Naive thymus-derived CD4-positive, alpha-beta T cell (primary cell): ENCODE measurements around the gene GOLGA8A. TPM values are rescaled to one million over a fixed set of nuclear protein-coding genes. Genes with fewer than 3 reads are reported as not detected.

Source experiments
- ATAC-seq: fragments of 150-1000 bp; cut with Tn5 transposase; 2 replicates; pipeline ENCODE4 v1.10.0; 2021; ENCODE audit warnings: mild to moderate bottlenecking, moderate library complexity
- CTCF ChIA-PET: fragments of 350-600 bp; sonication (Branson Sonifier 250); formaldehyde crosslinking; loops from one replicate; lab custom pipeline; 2021; ENCODE audit warnings: antibody characterized with exemption; lab: Charles Lee
- POLR2A ChIA-PET: fragments of 350-600 bp; sonication (Branson Sonifier 250); formaldehyde crosslinking; loops from one replicate; lab custom pipeline; 2021; ENCODE audit warnings: antibody characterized with exemption, inconsistent platforms; lab: Charles Lee
- DNase-seq, 9 donors: peaks; one replicate each; pipeline versions ENCODE4 v3.0.0 to v3.0.0-alpha.2; 2020 to 2022; ENCODE audit warnings: mixed read lengths in 1 of 9
- H3K27ac ChIP-seq: one replicate; pipeline ENCODE4 v1.7.0; 2013; ENCODE audit warnings: mild to moderate bottlenecking, low read depth, low read length, moderate library complexity
- H3K27me3 ChIP-seq, 2 donors: one replicate each; pipeline ENCODE4 v1.7.0; 2013; ENCODE audit warnings: low read length in 2 of 2, mild to moderate bottlenecking in 2 of 2, moderate library complexity in 2 of 2; ENCODE audit not compliant: control insufficient read depth in 2 of 2, insufficient read depth in 2 of 2
- H3K36me3 ChIP-seq, 3 experiments: 1 replicate in 2 of 3; 2 replicates in 1 of 3; pipeline ENCODE4 v1.7.0; 2013; ENCODE audit warnings: low read length in 3 of 3, mild to moderate bottlenecking in 3 of 3, moderate library complexity in 1 of 3; ENCODE audit not compliant: insufficient read depth in 3 of 3, control insufficient read depth in 2 of 3
- H3K4me1 ChIP-seq, 2 donors: one replicate each; pipeline ENCODE4 v1.7.0; 2013; ENCODE audit warnings: low read length in 2 of 2, mild to moderate bottlenecking in 2 of 2, moderate library complexity in 1 of 2; ENCODE audit not compliant: control insufficient read depth in 2 of 2, insufficient read depth in 2 of 2
- H3K4me3 ChIP-seq: 2 replicates; pipeline ENCODE4 v1.7.0; 2013; ENCODE audit warnings: mild to moderate bottlenecking, low read length
- H3K9me3 ChIP-seq, 3 experiments: 1 replicate in 2 of 3; 2 replicates in 1 of 3; pipeline ENCODE4 v1.7.0; 2013; ENCODE audit warnings: low read length in 3 of 3; ENCODE audit not compliant: control insufficient read depth in 2 of 3
- H3K27ac Mint-ChIP-seq, 9 donors: one replicate each; pipeline ENCODE4 v1.8.0; 2020 to 2022; ENCODE audit warnings: mixed read lengths in 9 of 9, mild to moderate bottlenecking in 8 of 9, moderate library complexity in 5 of 9, inconsistent platforms in 2 of 9
- H3K27me3 Mint-ChIP-seq, 5 donors: one replicate each; pipeline ENCODE4 v1.8.0; 2021 to 2022; ENCODE audit warnings: mixed read lengths in 5 of 5, mild to moderate bottlenecking in 1 of 5
- H3K36me3 Mint-ChIP-seq, 5 donors: one replicate each; pipeline ENCODE4 v1.8.0; 2020 to 2022; ENCODE audit warnings: mixed read lengths in 5 of 5, mild to moderate bottlenecking in 3 of 5, inconsistent platforms in 1 of 5
- H3K4me1 Mint-ChIP-seq, 7 donors: one replicate each; pipeline ENCODE4 v1.8.0; 2020 to 2022; ENCODE audit warnings: mixed read lengths in 7 of 7, mild to moderate bottlenecking in 3 of 7, inconsistent platforms in 1 of 7
- H3K4me3 Mint-ChIP-seq, 10 donors: one replicate each; pipeline ENCODE4 v1.8.0; 2020 to 2022; ENCODE audit warnings: mild to moderate bottlenecking in 10 of 10, mixed read lengths in 10 of 10, moderate library complexity in 6 of 10, inconsistent platforms in 2 of 10
- H3K9me3 Mint-ChIP-seq, 11 donors: one replicate each; pipeline ENCODE4 v1.8.0; 2020 to 2022; ENCODE audit warnings: mixed read lengths in 11 of 11, mild to moderate bottlenecking in 4 of 11, inconsistent platforms in 1 of 11, moderate library complexity in 1 of 11
- intact Hi-C, 2 donors: fragments of 100-400 bp; cut with micrococcal nuclease; formaldehyde crosslinking; loops; one replicate each; pipeline ENCODE4 v1.15.1; 2023
- polyA plus RNA-seq, 2 donors: library from polyadenylated mRNA; unstranded; fragments of 300-500 nt; fragmentation: Illumina TruSeq; gene quantifications; one replicate each; pipeline ENCODE4 v1.2.3, GENCODE V29; 2021
- total RNA-seq, 6 experiments: library from RNA in 5 of 6; stranded (reverse) in 5 of 6; gene quantifications; 1 replicate in 5 of 6; 2 replicates in 1 of 6; pipeline ENCODE4 v1.2.3 and lab custom pipeline; 2021 to 2026

GOLGA8A gene, protein sequence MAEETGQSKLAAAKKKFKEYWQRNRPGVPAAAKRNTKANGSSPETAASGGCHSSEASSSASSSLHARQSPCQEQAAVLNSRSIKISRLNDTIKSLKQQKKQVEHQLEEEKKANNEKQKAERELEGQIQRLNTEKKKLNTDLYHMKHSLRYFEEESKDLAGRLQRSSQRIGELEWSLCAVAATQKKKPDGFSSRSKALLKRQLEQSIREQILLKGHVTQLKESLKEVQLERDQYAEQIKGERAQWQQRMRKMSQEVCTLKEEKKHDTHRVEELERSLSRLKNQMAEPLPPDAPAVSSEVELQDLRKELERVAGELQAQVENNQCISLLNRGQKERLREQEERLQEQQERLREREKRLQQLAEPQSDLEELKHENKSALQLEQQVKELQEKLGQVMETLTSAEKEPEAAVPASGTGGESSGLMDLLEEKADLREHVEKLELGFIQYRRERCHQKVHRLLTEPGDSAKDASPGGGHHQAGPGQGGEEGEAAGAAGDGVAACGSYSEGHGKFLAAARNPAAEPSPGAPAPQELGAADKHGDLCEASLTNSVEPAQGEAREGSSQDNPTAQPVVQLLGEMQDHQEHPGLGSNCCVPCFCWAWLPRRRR
- total RNA-seq (100 to 1,000 TPM; 147 to 361 (median 158) TPM), polyA plus RNA-seq (1 to 10 TPM; 3.0 to 4.3 TPM), total RNA-seq (lab: John Stamatoyannopoulos, UW) (178 reads per million, percentile 92 among the genes with 10 or more reads in this experiment)

DNA sequence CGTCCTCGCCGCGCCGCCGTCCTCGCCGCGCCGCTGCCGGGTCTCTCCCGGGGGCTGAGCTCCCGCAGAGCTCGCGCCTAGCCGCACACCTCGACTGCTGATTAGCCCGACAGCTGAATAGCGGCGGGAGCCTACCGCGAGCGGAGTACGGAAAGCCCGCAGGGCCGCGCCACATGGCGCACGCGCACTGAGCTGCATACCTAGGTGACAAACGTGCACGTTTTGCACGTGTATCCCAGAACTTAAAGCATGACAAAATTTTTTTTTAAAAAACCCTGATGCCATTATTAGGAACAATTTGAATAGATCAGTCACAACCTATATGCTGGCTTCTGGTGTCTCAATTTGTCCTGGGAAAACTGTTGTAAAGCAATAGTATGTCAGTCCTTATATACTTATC lies at the start of gene GOLGA8A:
Gene GOLGA8A (minus strand): TSS at position 122 of the 400 bp plus-strand sequence. CDS start 48,117 bp downstream, outside the sequence.
- DNase-seq (peak in 8 of 9 donors; percentile 62 to 88 (median 82)), ATAC-seq (peak; percentile 88)
- Mint-ChIP-seq H3K27ac (peak within 1 kb of the TSS in 8 of 9 donors; percentile 78 to 96 (median 94)), H3K4me3 (peak within 1 kb of the TSS in 9 of 10 donors; percentile 81 to 98 (median 95)), H3K4me1 (peaks cover 3 to 32% (median 21%) of the 10 kb centered on the region in 7 donors), H3K27me3 (peaks cover 0 to 16% (median under 1%) of the 10 kb centered on the region in 5 donors), H3K9me3 (no peaks in the 10 kb centered on the region), H3K36me3 (peaks cover 0 to 13% (median 5%) of the 10 kb centered on the region in 5 donors)
- ChIA-PET CTCF (interaction anchor here (0.5 kb wide), 1 partner anchor 149 kb away, joined by 4 read pairs; no protein-coding TSS in a partner anchor), POLR2A (no interaction called here)
- no peaks in the 10 kb centered on the region for H3K9me3 ChIP-seq
- H3K4me1 ChIP-seq: peaks cover 6 to 12% of the 10 kb centered on the region in 2 donors
- intact Hi-C loops: loop anchor here (1.0 to 10.0 kb wide), 6 partner anchors 70 to 551 kb away; partner anchors contain the start of genes NOP10 (in 2 of the 2), NUTM1 (in 2 of the 2), EMC4 (in 1 of the 2) and LPCAT4 (in 1 of the 2)
- peak within 1 kb of the TSS; percentile 51 for H3K4me3 ChIP-seq
- peak within 1 kb of the TSS; percentile 60 for H3K27ac ChIP-seq
- no peaks in the 10 kb centered on the region for H3K27me3 ChIP-seq
- no peaks in the 10 kb centered on the region for H3K36me3 ChIP-seq

DNA sequence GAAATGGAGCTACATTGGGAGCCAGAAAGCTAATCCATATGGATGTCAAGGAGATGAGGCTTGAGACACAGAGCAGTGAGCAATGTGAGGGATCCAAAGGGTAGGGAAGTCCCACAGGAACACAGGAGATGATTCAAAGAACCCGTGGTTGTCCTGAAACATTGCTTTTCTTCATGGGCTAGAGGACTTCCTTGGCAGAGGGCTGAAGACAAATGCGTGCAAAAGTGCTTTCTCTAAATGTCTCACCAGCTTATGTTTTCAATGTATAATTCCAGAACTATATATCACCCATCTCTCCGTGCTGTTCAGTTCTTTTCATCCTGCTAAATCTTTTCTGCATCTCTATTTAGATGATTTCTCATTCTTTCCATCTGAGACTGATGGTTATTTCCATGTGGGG lies 46.0 kb upstream of the GOLGA8A start:
- peaks cover 61 to 70% (median 66%) of the 10 kb centered on the region in 5 donors for H3K27me3 Mint-ChIP-seq
- Histone ChIP-seq H3K4me3 (no peak overlapping the region), H3K27me3 (no peaks in the 10 kb centered on the region), H3K4me1 (no peaks in the 10 kb centered on the region), H3K36me3 (no peaks in the 10 kb centered on the region), H3K9me3 (no peaks in the 10 kb centered on the region), H3K27ac (no peak overlapping the region)
- H3K9me3 Mint-ChIP-seq: peaks cover 0 to 17% (median 3%) of the 10 kb centered on the region in 11 donors
- POLR2A ChIA-PET: no interaction called here
- H3K27ac Mint-ChIP-seq: no peak overlapping the region
- no peaks in the 10 kb centered on the region for H3K4me1 Mint-ChIP-seq
- ATAC-seq (no peak), DNase-seq (no peak)
- peaks cover 0 to 5% (median 0%) of the 10 kb centered on the region in 5 donors for H3K36me3 Mint-ChIP-seq
- H3K4me3 Mint-ChIP-seq: no peak overlapping the region
- intact Hi-C loops: no loop called here
- CTCF ChIA-PET: no interaction called here

DNA sequence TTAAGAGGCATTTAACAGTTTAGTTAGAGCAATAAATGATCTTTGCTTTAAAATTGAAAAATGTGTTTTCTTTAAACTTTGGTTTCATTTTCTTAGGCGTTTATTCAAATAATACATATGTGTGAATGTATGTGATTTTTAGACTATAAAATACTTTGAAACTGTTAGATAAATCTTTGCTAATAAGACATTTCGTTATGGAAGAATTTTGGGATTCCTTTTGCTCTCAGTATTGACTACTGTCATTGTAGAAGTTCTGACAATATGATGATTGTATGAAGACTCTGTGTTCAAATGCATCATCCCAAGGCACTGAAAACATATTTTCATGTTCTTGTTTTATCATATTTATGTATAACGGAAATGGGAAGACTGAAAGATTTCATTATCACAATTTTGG lies 43.8 kb upstream of the GOLGA8A start:
- no peaks in the 10 kb centered on the region for H3K9me3 ChIP-seq
- ChIA-PET CTCF (no interaction called here), POLR2A (no interaction called here)
- ATAC-seq (no peak), DNase-seq (no peak)
- intact Hi-C loops: no loop called here
- Mint-ChIP-seq H3K4me3 (no peak overlapping the region), H3K36me3 (no peaks in the 10 kb centered on the region), H3K27ac (no peak overlapping the region), H3K9me3 (peaks cover 0 to 4% (median 0%) of the 10 kb centered on the region in 11 donors), H3K27me3 (peaks cover 62 to 71% (median 66%) of the 10 kb centered on the region in 5 donors), H3K4me1 (no peaks in the 10 kb centered on the region)
- no peak overlapping the region for H3K4me3 ChIP-seq
- H3K27ac ChIP-seq: no peak overlapping the region
- no peaks in the 10 kb centered on the region for H3K36me3 ChIP-seq
- no peaks in the 10 kb centered on the region for H3K4me1 ChIP-seq
- H3K27me3 ChIP-seq: no peaks in the 10 kb centered on the region

DNA sequence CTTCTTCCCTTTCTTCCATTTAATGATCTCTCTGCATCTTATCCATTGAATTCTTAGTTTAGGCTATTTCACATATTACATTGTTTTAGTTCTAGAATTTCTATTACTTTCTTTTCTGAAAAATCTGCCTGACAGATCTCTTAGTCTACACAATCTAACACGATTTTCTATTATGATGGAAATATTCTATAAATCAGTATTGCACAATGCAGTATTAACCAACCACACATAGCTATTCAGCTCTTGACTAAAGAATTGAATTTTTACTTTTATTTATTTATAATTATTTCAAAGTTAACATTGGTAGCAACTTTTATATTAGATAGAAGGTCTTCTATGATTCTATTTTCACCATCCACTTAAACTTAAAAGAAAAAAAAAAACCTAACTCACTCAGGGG lies 36.2 kb upstream of the GOLGA8A start:
- no peaks in the 10 kb centered on the region for H3K4me1 ChIP-seq
- H3K27me3 ChIP-seq: no peaks in the 10 kb centered on the region
- ATAC-seq (no peak), DNase-seq (no peak)
- H3K36me3 ChIP-seq: no peaks in the 10 kb centered on the region
- H3K4me1 Mint-ChIP-seq: peaks cover 0 to 9% (median 0%) of the 10 kb centered on the region in 7 donors
- H3K27me3 Mint-ChIP-seq: peaks cover 34 to 52% (median 35%) of the 10 kb centered on the region in 5 donors
- CTCF ChIA-PET: no interaction called here
- no peak overlapping the region for H3K27ac Mint-ChIP-seq
- H3K4me3 Mint-ChIP-seq: no peak overlapping the region
- intact Hi-C loops: no loop called here
- H3K4me3 ChIP-seq: no peak overlapping the region
- H3K36me3 Mint-ChIP-seq: peaks cover 0 to 5% (median 0%) of the 10 kb centered on the region in 5 donors
- no peaks in the 10 kb centered on the region for H3K9me3 Mint-ChIP-seq
- no peaks in the 10 kb centered on the region for H3K9me3 ChIP-seq
- POLR2A ChIA-PET: no interaction called here
- no peak overlapping the region for H3K27ac ChIP-seq

DNA sequence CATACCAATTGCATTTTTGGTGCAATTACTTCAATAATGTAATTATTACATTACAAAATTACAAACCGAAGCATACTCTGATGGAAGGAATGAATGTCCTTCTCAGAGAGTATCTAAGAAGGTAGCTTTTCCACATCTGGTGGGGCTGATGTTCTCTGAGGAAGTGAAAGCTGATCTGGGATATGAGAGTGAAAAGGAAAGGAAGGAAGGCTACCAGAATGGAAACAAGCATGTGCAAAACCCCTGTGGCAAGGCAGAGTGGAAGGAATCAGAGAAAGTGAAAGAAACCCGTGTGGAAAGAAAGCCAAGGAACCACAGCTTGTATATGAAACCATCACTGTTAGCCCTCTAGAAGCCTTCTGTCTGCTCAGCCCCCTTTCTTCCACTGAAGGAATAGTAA lies 35.3 kb upstream of the GOLGA8A start:
- Histone ChIP-seq H3K27ac (no peak overlapping the region), H3K4me3 (no peak overlapping the region), H3K4me1 (no peaks in the 10 kb centered on the region), H3K27me3 (no peaks in the 10 kb centered on the region), H3K36me3 (no peaks in the 10 kb centered on the region), H3K9me3 (no peaks in the 10 kb centered on the region)
- CTCF ChIA-PET: no interaction called here
- Mint-ChIP-seq H3K36me3 (peaks cover 0 to 5% (median 0%) of the 10 kb centered on the region in 5 donors), H3K9me3 (no peaks in the 10 kb centered on the region), H3K27ac (no peak overlapping the region), H3K4me3 (no peak overlapping the region), H3K27me3 (peaks cover 27 to 43% (median 30%) of the 10 kb centered on the region in 5 donors), H3K4me1 (peaks cover 0 to 12% (median 0%) of the 10 kb centered on the region in 7 donors)
- intact Hi-C loops: no loop called here
- no peak for DNase-seq
- POLR2A ChIA-PET: no interaction called here
- no peak for ATAC-seq

DNA sequence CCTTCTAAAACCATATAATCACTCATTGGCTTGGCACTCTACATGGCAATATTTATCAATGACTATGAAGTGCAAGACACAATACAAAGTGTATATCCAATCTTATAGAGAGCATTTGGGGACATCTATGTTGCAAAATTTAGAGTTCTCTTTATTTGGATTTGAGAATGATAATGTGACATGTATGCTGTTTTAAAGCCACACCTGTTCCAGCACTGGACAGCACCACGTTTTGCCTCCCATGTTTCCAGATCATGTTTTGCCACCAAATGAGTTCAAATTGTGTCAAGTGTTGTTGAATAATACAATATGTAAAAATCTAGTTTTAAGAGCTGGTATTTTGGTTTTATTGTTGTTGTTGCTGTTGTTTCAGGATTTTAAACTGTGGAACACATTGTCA lies 33.3 kb upstream of the GOLGA8A start:
- no peak for DNase-seq
- peaks cover 13 to 29% (median 15%) of the 10 kb centered on the region in 5 donors for H3K27me3 Mint-ChIP-seq
- Histone ChIP-seq H3K9me3 (no peaks in the 10 kb centered on the region), H3K4me3 (no peak overlapping the region), H3K4me1 (no peaks in the 10 kb centered on the region), H3K27ac (no peak overlapping the region), H3K27me3 (no peaks in the 10 kb centered on the region), H3K36me3 (no peaks in the 10 kb centered on the region)
- no peak for ATAC-seq
- no peaks in the 10 kb centered on the region for H3K9me3 Mint-ChIP-seq
- CTCF ChIA-PET: no interaction called here
- peaks cover 0 to 12% (median 0%) of the 10 kb centered on the region in 7 donors for H3K4me1 Mint-ChIP-seq
- POLR2A ChIA-PET: no interaction called here
- no peak overlapping the region for H3K4me3 Mint-ChIP-seq
- intact Hi-C loops: no loop called here
- H3K27ac Mint-ChIP-seq: no peak overlapping the region
- peaks cover 0 to 5% (median 0%) of the 10 kb centered on the region in 5 donors for H3K36me3 Mint-ChIP-seq
